Muscle layer of colon (tissue), 2 donors: ENCODE measurements around the gene NFKBIE.

Experiments used
- H3K27ac ChIP-seq: one replicate; pipeline ENCODE4 v1.7.0; 2013; ENCODE audit warnings: low read depth, mild to moderate bottlenecking, low read length, moderate library complexity
- H3K27me3 ChIP-seq, 2 donors: one replicate each; pipeline ENCODE4 v1.7.0; 2013; ENCODE audit warnings: low read length in 2 of 2, mild to moderate bottlenecking in 2 of 2; ENCODE audit not compliant: insufficient read depth in 2 of 2, control insufficient read depth in 1 of 2
- H3K36me3 ChIP-seq: one replicate; pipeline ENCODE4 v1.7.0; 2013; ENCODE audit warnings: mild to moderate bottlenecking, low read length; ENCODE audit not compliant: insufficient read depth
- H3K4me1 ChIP-seq: one replicate; pipeline ENCODE4 v1.7.0; 2013; ENCODE audit warnings: mild to moderate bottlenecking, low read length; ENCODE audit not compliant: insufficient read depth
- H3K4me3 ChIP-seq, 2 donors: one replicate each; pipeline ENCODE4 v1.7.0; 2013; ENCODE audit warnings: low read length in 2 of 2, low read depth in 1 of 2, mild to moderate bottlenecking in 1 of 2, moderate library complexity in 1 of 2
- H3K9ac ChIP-seq: one replicate; pipeline ENCODE4 v1.7.0; 2013; ENCODE audit warnings: low read length
- H3K9me3 ChIP-seq: one replicate; pipeline ENCODE4 v1.7.0; 2013; ENCODE audit warnings: mild to moderate bottlenecking, low read length
- donor health status: abdominal sarcoma.
- donor health status: Adenocarcinoma of cecum.

The NFKBIE gene

GRCh38 chr6:44262467-44263353, 2.6 kb downstream of the NFKBIE start:
- no peaks in the 10 kb centered on the region for H3K27me3 ChIP-seq
- no peak overlapping the region for H3K9ac ChIP-seq
- no peak overlapping the region for H3K27ac ChIP-seq
- H3K4me3 ChIP-seq: peak overlapping the region; percentile 18 to 79
- peaks cover 8% of the 10 kb centered on the region for H3K36me3 ChIP-seq
- H3K9me3 ChIP-seq: no peaks in the 10 kb centered on the region
- peaks cover 32% of the 10 kb centered on the region for H3K4me1 ChIP-seq

- Histone ChIP-seq H3K36me3 (peaks cover 8% of the 10 kb centered on the region), H3K4me3 (no peak overlapping the region), H3K9ac (no peak overlapping the region), H3K4me1 (peaks cover 38% of the 10 kb centered on the region), H3K9me3 (no peaks in the 10 kb centered on the region), H3K27ac (no peak overlapping the region), H3K27me3 (no peaks in the 10 kb centered on the region)
Measured at GRCh38 chr6:44261581-44261980, 3.8 kb downstream of the NFKBIE start.

- Histone ChIP-seq H3K4me3 (no peak overlapping the region), H3K4me1 (peaks cover 47% of the 10 kb centered on the region), H3K27ac (no peak overlapping the region), H3K36me3 (peaks cover 8% of the 10 kb centered on the region), H3K9ac (no peak overlapping the region), H3K9me3 (no peaks in the 10 kb centered on the region), H3K27me3 (no peaks in the 10 kb centered on the region)
Measured at GRCh38 chr6:44260451-44261297, 4.7 kb downstream of the NFKBIE start.

GRCh38 chr6:44260011-44260410, 5.3 kb downstream of the NFKBIE start:
- Histone ChIP-seq H3K4me3 (no peak overlapping the region), H3K4me1 (peaks cover 47% of the 10 kb centered on the region), H3K36me3 (peaks cover 11% of the 10 kb centered on the region), H3K27ac (no peak overlapping the region), H3K9me3 (no peaks in the 10 kb centered on the region), H3K27me3 (no peaks in the 10 kb centered on the region), H3K9ac (no peak overlapping the region)

GRCh38 chr6:44258921-44259320, 6.4 kb downstream of the NFKBIE start:
- Histone ChIP-seq H3K27ac (no peak overlapping the region), H3K9ac (no peak overlapping the region), H3K4me3 (no peak overlapping the region), H3K9me3 (no peaks in the 10 kb centered on the region), H3K27me3 (no peaks in the 10 kb centered on the region), H3K4me1 (peaks cover 36% of the 10 kb centered on the region), H3K36me3 (peaks cover 21% of the 10 kb centered on the region)

- Histone ChIP-seq H3K9me3 (no peaks in the 10 kb centered on the region), H3K4me1 (peaks cover 32% of the 10 kb centered on the region), H3K9ac (no peak overlapping the region), H3K36me3 (peaks cover 26% of the 10 kb centered on the region), H3K27ac (no peak overlapping the region), H3K27me3 (no peaks in the 10 kb centered on the region), H3K4me3 (no peak overlapping the region)
Measured at GRCh38 chr6:44258325-44258863, 7.0 kb downstream of the NFKBIE start.

GRCh38 chr6:44257753-44258324, 7.5 kb downstream of the NFKBIE start:
- H3K36me3 ChIP-seq: peaks cover 31% of the 10 kb centered on the region
- H3K4me1 ChIP-seq: peaks cover 26% of the 10 kb centered on the region
- H3K9ac ChIP-seq: peak overlapping the region; percentile 67
- H3K27me3 ChIP-seq: no peaks in the 10 kb centered on the region
- H3K9me3 ChIP-seq: no peaks in the 10 kb centered on the region
- H3K4me3 ChIP-seq: peak overlapping the region; percentile 65 to 94
- H3K27ac ChIP-seq: no peak overlapping the region

- Histone ChIP-seq H3K27ac (peak within 1 kb of the TSS; percentile 83), H3K4me3 (peak within 1 kb of the TSS; percentile 82 to 94), H3K4me1 (peaks cover 20% of the 10 kb centered on the region), H3K36me3 (peaks cover 35% of the 10 kb centered on the region), H3K9me3 (no peaks in the 10 kb centered on the region), H3K9ac (peak within 1 kb of the TSS; percentile 81), H3K27me3 (no peaks in the 10 kb centered on the region)
Measured at GRCh38 chr6:44257025-44257752, 8.2 kb downstream of the NFKBIE start, which contains the start of gene SLC35B2. SLC35B2 (minus strand) TSS chr6:44257528; CDS start chr6:44257410, 118 bp downstream.

- Histone ChIP-seq H3K9ac (peak overlapping the region; percentile 81), H3K4me3 (peak overlapping the region; percentile 82 to 94), H3K27ac (peak overlapping the region; percentile 83), H3K9me3 (no peaks in the 10 kb centered on the region), H3K36me3 (peaks cover 39% of the 10 kb centered on the region), H3K4me1 (peaks cover 18% of the 10 kb centered on the region), H3K27me3 (no peaks in the 10 kb centered on the region)
Measured at GRCh38 chr6:44256775-44257024, 8.7 kb downstream of the NFKBIE start.

GRCh38 chr6:44255871-44256774, 9.2 kb downstream of the NFKBIE start:
- peak overlapping the region; percentile 83 for H3K27ac ChIP-seq
- no peaks in the 10 kb centered on the region for H3K9me3 ChIP-seq
- H3K27me3 ChIP-seq: no peaks in the 10 kb centered on the region
- peak overlapping the region; percentile 82 to 94 for H3K4me3 ChIP-seq
- peaks cover 18% of the 10 kb centered on the region for H3K4me1 ChIP-seq
- peaks cover 45% of the 10 kb centered on the region for H3K36me3 ChIP-seq
- peak overlapping the region; percentile 81 for H3K9ac ChIP-seq
